GM12874 (cell line): ENCODE data around the gene SPSB4.

ENCODE experiments used
- TF ChIP-seq, protein P1 (sequence below): IDR thresholded peaks from 2 replicates; pipeline ENCODE4 v1.5.1; 2011; ENCODE audit warnings: low read depth, mild to moderate bottlenecking, control low read depth, low read length, moderate library complexity; ENCODE audit not compliant: insufficient read depth

SPSB4 gene

DNA sequence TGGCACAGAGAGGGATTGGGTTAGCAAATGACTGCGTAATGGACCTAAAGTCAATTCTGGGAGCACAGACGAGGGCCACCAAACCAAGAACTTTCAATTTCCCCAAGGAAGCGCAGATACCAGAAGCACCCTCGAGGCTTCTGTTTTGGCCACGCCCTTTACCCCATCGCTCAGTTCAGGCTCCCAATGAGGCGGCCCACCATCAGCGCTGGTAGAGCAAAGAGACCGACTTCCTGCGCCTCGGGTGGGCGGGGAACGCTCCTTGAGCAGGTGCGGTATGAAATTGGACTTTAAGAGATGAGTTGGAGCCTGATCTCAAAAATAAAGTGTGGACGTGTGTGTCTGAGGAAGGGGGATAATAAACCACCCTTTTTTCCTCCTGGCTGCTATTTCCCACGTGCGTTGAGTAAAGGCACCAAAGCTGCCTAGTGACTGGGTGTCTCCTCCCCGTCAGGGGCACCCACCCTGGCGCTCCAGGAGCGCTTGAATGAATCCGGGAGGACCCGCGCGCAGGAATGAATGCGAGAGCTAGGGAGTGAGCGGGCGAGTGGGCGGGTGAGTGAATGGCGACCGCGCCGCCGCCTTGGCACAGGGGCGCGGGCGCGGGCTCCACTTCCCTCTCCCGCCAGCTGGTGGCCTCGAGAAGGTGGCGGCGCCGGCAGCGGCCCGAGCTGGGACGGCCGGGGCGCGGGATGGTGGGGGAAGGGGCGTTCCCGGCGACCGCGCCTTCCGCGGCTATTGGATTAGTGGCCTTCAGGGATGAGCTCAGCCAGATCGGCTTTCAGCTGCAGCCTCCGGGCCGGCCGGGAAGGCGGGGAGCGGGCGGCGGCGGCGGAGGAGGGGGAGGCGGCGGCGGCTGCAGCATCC, at the start of gene SPSB4:
SPSB4 (plus strand) TSS at position 772 of the 867 bp plus-strand sequence. CDS start 14,758 bp downstream, outside the sequence.
- TF ChIP-seq, protein P1, sequence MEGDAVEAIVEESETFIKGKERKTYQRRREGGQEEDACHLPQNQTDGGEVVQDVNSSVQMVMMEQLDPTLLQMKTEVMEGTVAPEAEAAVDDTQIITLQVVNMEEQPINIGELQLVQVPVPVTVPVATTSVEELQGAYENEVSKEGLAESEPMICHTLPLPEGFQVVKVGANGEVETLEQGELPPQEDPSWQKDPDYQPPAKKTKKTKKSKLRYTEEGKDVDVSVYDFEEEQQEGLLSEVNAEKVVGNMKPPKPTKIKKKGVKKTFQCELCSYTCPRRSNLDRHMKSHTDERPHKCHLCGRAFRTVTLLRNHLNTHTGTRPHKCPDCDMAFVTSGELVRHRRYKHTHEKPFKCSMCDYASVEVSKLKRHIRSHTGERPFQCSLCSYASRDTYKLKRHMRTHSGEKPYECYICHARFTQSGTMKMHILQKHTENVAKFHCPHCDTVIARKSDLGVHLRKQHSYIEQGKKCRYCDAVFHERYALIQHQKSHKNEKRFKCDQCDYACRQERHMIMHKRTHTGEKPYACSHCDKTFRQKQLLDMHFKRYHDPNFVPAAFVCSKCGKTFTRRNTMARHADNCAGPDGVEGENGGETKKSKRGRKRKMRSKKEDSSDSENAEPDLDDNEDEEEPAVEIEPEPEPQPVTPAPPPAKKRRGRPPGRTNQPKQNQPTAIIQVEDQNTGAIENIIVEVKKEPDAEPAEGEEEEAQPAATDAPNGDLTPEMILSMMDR, result no peak

DNA sequence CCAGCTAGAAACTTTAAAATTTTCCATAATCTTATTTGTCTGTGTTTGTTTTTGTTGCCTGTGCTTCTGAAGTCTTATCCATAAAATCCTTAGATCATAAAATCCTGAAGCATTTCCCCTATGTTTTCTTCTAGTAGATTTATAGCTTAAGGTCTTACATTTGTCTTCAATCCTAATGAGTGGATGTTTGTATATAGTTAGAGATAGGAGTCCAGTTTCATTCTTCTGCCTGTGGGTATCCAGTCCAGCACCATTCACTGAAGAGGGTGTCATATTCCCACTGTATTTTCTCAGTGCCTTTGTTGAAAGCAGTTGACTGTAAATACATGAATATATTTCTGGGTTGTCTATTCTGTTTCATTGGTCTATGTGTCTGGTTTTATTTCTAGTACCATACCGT, 44.8 kb upstream of the SPSB4 start:
- TF ChIP-seq, protein P1, result no peak

DNA sequence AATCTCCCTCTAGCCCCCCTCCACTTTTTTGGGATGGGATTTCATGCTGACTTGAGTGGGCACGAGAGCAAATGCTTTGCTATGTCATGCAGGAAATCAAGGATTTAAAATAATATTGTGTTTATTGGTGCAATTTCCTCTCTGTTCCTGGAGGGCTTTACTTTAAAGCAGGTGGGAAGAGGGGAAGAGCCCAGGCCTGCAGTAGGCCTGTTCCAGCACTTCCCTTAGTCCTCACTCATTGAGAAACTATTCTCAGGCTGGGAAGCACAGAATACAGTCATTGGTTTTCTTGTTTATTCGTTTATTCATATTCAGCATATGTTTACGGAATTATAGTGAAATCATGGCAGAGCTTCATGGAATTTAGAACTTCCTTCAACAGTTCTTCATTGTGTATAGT, 41.7 kb upstream of the SPSB4 start:
- TF ChIP-seq, protein P1, result no peak

DNA sequence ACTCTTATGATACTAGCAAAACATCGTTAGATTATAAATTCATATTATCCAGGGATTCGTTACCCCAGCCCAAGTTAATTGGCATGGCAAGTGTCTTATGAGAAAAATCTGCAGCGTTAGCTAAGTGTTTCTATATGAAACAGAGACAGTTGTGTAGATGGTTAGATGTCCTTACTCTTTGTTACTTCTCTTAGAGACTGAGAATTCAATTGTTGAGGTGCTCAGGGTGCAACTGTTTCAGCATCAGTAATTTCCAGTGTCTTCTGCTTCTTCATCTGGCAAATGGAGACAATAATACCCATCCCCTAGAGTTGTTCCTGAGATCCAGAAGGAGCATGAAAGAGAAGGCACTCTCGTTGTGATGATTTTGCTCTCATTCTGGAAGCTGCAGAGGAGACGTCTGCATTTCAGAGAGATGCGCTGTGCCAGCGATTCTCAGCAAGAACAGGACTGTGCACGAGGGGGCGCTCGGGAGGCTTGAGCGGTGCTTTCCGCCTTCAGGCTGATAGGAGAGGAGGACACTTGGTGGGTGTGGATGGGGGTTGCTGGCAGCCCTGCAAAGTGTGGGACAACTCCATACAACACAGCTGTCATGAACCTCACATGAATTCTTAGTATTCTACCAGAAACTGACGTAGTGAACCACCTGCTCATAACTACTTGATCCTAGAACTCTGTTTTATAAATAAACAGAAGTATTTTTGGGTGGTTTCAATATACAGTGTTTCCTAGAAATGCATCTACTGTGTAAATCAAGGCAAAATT, 39.7 kb upstream of the SPSB4 start:
- TF ChIP-seq, protein P1, result peak; percentile 91

DNA sequence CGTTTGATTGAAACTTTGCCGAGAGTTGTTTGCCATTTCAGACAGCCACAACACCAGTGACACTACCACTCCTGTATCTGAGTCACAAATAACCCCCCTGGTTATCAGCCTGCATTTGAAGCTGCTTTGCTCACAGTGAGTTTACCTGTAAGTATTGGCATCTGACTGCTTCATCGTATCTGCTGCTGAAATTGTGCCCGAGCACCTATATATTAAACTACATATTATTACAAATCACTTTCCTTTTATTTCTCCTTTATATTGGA, 39.2 kb upstream of the SPSB4 start:
- TF ChIP-seq, protein P1, result no peak

DNA sequence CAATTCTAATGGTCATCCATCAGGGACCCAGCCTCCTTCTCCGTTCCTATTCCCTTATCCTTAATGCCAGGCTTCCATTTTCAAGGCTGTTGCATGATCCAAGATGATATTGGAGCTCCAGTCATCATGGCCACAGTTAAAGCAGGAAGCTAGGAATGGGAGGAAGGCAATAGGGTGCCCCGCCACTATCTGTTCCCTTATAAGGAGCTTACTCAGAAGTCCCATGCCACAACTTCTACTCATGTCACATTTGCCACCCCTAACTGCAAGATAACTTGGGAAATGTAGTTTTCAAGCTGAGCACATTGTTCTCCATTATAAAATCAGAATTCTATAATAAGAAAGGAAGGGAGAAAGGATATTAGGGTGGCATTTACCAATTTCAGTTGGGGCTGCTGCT, 38.6 kb upstream of the SPSB4 start:
- TF ChIP-seq, protein P1, result no peak

DNA sequence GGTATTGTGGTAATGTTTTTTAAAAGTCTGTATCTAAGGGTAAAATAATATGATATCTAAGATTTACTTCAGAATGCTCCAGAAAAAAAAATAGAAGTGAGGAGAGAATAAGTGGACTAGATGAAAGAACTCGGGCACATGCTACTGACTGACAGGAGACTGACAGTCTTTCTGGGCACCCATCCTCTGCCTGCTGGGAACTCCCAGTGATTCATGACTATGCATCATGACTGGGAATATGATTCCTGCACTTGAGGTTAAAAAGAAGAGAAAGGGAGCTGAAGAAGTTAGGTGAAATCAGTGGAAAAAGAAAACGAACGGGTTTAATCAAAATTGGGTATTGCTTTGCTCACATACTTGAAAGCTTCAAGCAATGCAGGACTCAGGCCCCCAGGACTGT, 35.7 kb upstream of the SPSB4 start:
- TF ChIP-seq, protein P1, result no peak
